Thyroid gland (tissue), 4 donors: Measurements from ENCODE around the gene CLIC3.

ENCODE experiments used
- CTCF ChIP-seq, 6 experiments: fragments of 200-600 bp in 3 of 6; fragments of 450-650 bp in 3 of 6; sonication (generic) in 3 of 6; IDR thresholded peaks; one replicate each; pipeline ENCODE4 v1.5.1; 2016 to 2019; ENCODE audit warnings: antibody characterized with exemption in 6 of 6, mild to moderate bottlenecking in 2 of 6, inconsistent platforms in 1 of 6, moderate library complexity in 1 of 6
- POLR2A ChIP-seq, 2 donors: fragments of 450-650 bp; IDR thresholded peaks; one replicate each; pipeline ENCODE4 v1.6.1; 2017; ENCODE audit warnings: antibody characterized with exemption in 2 of 2, mild to moderate bottlenecking in 2 of 2, moderate library complexity in 1 of 2

- TF ChIP-seq CTCF (IDR thresholded peaks at IDR 0.05) (no peak), POLR2A (IDR thresholded peaks at IDR 0.05) (no peak)
Measured at GRCh38 chr9:137037483-137037882, 41.1 kb upstream of the CLIC3 start.
